Activated CD8-positive, alpha-beta T cell treated with anti-CD3 and anti-CD28 coated beads for 36 hours (primary cell): Measurements from ENCODE around the gene KCNK7. TPM values are rescaled to one million over a fixed set of nuclear protein-coding genes. Genes with fewer than 3 reads are reported as not detected.

Source experiments
- ATAC-seq: fragments of 200-7000 bp; cut with Tn5 transposase; one replicate; pipeline ENCODE4 v1.10.0; 2021; ENCODE audit warnings: mild to moderate bottlenecking, moderate library complexity
- CTCF ChIA-PET: fragments of 350-600 bp; sonication (Branson Sonifier 250); formaldehyde crosslinking; loops from one replicate; lab custom pipeline; 2021; ENCODE audit warnings: antibody characterized with exemption; lab: Charles Lee
- POLR2A ChIA-PET: fragments of 350-600 bp; sonication (Branson Sonifier 250); formaldehyde crosslinking; loops from one replicate; lab custom pipeline; 2021; ENCODE audit warnings: antibody characterized with exemption; lab: Charles Lee
- DNase-seq: peaks from one replicate; pipeline ENCODE4 v3.0.0-alpha.2; 2020
- H3K27ac Mint-ChIP-seq: one replicate; pipeline ENCODE4 v1.8.0; 2021; ENCODE audit warnings: mild to moderate bottlenecking, mixed read lengths
- H3K27me3 Mint-ChIP-seq: one replicate; pipeline ENCODE4 v1.8.0; 2021; ENCODE audit warnings: mixed read lengths
- H3K36me3 Mint-ChIP-seq: one replicate; pipeline ENCODE4 v1.8.0; 2021; ENCODE audit warnings: low read depth, mixed read lengths
- H3K4me1 Mint-ChIP-seq: one replicate; pipeline ENCODE4 v1.8.0; 2021; ENCODE audit warnings: low read depth, mixed read lengths
- H3K4me3 Mint-ChIP-seq: one replicate; pipeline ENCODE4 v1.8.0; 2021; ENCODE audit warnings: mild to moderate bottlenecking, moderate library complexity, mixed read lengths
- H3K9me3 Mint-ChIP-seq: one replicate; pipeline ENCODE4 v1.8.0; 2021; ENCODE audit warnings: mixed read lengths
- CTCF ChIP-seq: fragments of 200-600 bp; IDR thresholded peaks from one replicate; pipeline ENCODE4 v1.8.0; 2022; ENCODE audit warnings: antibody characterized with exemption, mild to moderate bottlenecking
- intact Hi-C: fragments of 100-400 bp; cut with micrococcal nuclease; formaldehyde crosslinking; loops from one replicate; pipeline ENCODE4 v1.10.0; 2022
- total RNA-seq, 2 experiments: library from RNA; stranded (reverse); gene quantifications; one replicate each; pipeline ENCODE4 v1.2.3, GENCODE V29; 2021

KCNK7 gene
- total RNA-seq, 2 experiments from 2014 or later = 0.77 TPM; not detected in 1

GRCh38 chr11:65634440-65634839, 38.8 kb upstream of the KCNK7 start:
- POLR2A ChIA-PET = interaction anchor here (23.0 kb wide), 1 partner anchor 24 kb away, joined by 320 read pairs; the partner anchor contains the start of gene RELA
- ATAC-seq = no peak
- Mint-ChIP-seq H3K36me3 (peaks cover 25% of the 10 kb centered on the region), H3K27me3 (no peaks in the 10 kb centered on the region), H3K4me1 (peaks cover 18% of the 10 kb centered on the region), H3K9me3 (no peaks in the 10 kb centered on the region), H3K27ac (no peak overlapping the region), H3K4me3 (no peak overlapping the region)
- CTCF ChIA-PET = no interaction called here
- intact Hi-C loops = no loop called here
- no peak for DNase-seq
- no peak for TF ChIP-seq CTCF

- ChIA-PET POLR2A (interaction anchor here (1.0 to 23.0 kb wide), 2 partner anchors 24 to 25 kb away, joined by 4 to 320 read pairs; partner anchors contain the start of gene RELA), CTCF (no interaction called here)
- intact Hi-C loops = no loop called here
- ATAC-seq (no peak), DNase-seq (no peak)
- no peak overlapping the region for H3K4me3 Mint-ChIP-seq
- no peaks in the 10 kb centered on the region for H3K9me3 Mint-ChIP-seq
- peaks cover 18% of the 10 kb centered on the region for H3K4me1 Mint-ChIP-seq
- no peak for TF ChIP-seq CTCF
- peaks cover 27% of the 10 kb centered on the region for H3K36me3 Mint-ChIP-seq
- no peaks in the 10 kb centered on the region for H3K27me3 Mint-ChIP-seq
- peak overlapping the region; percentile 52 for H3K27ac Mint-ChIP-seq
Observed at GRCh38 chr11:65634109-65634436, 38.5 kb upstream of the KCNK7 start.

GRCh38 chr11:65633390-65634108, 37.9 kb upstream of the KCNK7 start:
- Mint-ChIP-seq H3K4me1 (peaks cover 18% of the 10 kb centered on the region), H3K36me3 (peaks cover 26% of the 10 kb centered on the region), H3K27me3 (no peaks in the 10 kb centered on the region), H3K9me3 (no peaks in the 10 kb centered on the region), H3K4me3 (no peak overlapping the region), H3K27ac (peak overlapping the region; percentile 52)
- ChIA-PET CTCF (interaction anchor here (1.8 kb wide), 1 partner anchor 15 kb away, joined by 5 read pairs; no protein-coding TSS in a partner anchor), POLR2A (interaction anchor here (1.0 to 23.0 kb wide), 6 partner anchors 10 to 134 kb away, joined by 3 to 320 read pairs (median 6); partner anchors contain the start of genes PCNX3 and RELA)
- TF ChIP-seq CTCF = no peak
- DNase-seq (no peak), ATAC-seq (no peak)
- intact Hi-C loops = no loop called here

GRCh38 chr11:65630215-65630614, 34.6 kb upstream of the KCNK7 start:
- H3K36me3 Mint-ChIP-seq = peaks cover 35% of the 10 kb centered on the region

More at GRCh38 chr11:65630215-65630614, 34.6 kb upstream of the KCNK7 start:
- ATAC-seq = no peak
- no peak for DNase-seq
- ChIA-PET POLR2A (interaction anchor here (0.9 to 1.4 kb wide), 2 partner anchors 20 to 22 kb away, joined by 4 to 5 read pairs; no protein-coding TSS in a partner anchor), CTCF (interaction anchor here (1.2 kb wide), 1 partner anchor 13 kb away, joined by 3 read pairs; no protein-coding TSS in a partner anchor)
- TF ChIP-seq CTCF = no peak
- peaks cover 12% of the 10 kb centered on the region for H3K4me1 Mint-ChIP-seq
- H3K4me3 Mint-ChIP-seq = no peak overlapping the region
- no peaks in the 10 kb centered on the region for H3K9me3 Mint-ChIP-seq
- no peak overlapping the region for H3K27ac Mint-ChIP-seq
- no peaks in the 10 kb centered on the region for H3K27me3 Mint-ChIP-seq
- intact Hi-C loops = no loop called here
